HG03159 (cell line): ENCODE data around the gene CSTB.

Source experiments
- ATAC-seq: cut with Tn5 transposase; IDR thresholded peaks from one replicate; pipeline ENCODE4 v1.9.1; 2021; ENCODE audit warnings: mild to moderate bottlenecking, moderate library complexity; ENCODE audit not compliant: unreplicated experiment

CSTB gene

GRCh38 chr21:43811262-43812105, 35.4 kb upstream of the CSTB start:
- ATAC-seq = no peak

GRCh38 chr21:43810505-43811261, 34.6 kb upstream of the CSTB start:
- ATAC-seq = peak; percentile 51

- ATAC-seq = no peak
Observed at GRCh38 chr21:43809853-43810504, 33.9 kb upstream of the CSTB start.

- no peak for ATAC-seq
Observed at GRCh38 chr21:43809346-43809799, 33.3 kb upstream of the CSTB start.

DNA sequence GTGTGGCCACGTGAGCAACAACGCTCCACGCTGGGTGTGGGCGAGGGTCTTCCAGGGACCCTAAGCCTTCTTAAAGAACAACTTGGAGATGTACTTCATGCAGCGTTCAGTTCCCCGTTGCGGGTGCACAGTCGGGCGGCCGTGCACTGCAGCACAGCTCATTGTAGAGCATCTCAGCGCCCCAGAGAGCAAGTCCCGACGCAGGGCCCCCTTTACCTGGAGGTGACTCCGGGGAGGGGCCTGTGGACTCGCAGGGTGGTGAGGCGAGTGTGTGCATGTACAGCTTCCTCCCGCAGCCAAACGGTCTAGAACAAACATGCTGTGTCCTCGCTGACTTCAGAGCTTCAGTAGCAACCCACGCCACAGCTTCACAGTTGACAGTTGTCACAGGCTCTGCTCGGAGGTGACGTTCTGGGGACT, 32.7 kb upstream of the CSTB start:
- no peak for ATAC-seq

GRCh38 chr21:43808367-43808766, 32.3 kb upstream of the CSTB start:
- ATAC-seq = no peak

- no peak for ATAC-seq
Observed at GRCh38 chr21:43806017-43806710, 30.1 kb upstream of the CSTB start.

DNA sequence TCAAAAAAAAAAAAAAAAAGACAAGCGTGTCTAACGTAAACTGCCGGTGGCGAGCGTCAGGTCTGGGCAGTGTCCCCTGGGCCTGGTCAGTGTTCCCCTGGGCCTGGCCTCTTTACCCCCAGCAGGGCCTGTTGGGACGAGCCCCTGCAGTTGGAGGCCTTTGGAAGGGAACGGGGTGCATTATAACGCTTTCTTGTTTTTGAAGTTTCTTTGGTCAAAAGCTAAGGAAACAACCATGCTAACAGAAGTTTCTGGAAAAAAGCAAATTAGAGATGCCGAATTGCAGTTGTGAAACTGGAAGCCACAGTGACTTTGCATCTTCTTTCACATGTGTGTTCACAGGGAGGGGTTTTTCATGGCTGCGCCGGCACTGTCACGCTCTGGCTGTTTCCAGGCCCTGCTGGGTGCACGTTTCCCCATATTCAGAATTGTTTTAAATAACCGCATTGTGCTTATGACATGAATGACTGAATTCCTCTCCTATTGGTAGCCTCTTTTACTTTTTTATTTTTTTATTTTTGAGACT, 29.2 kb upstream of the CSTB start:
- ATAC-seq = peak; percentile 84

DNA sequence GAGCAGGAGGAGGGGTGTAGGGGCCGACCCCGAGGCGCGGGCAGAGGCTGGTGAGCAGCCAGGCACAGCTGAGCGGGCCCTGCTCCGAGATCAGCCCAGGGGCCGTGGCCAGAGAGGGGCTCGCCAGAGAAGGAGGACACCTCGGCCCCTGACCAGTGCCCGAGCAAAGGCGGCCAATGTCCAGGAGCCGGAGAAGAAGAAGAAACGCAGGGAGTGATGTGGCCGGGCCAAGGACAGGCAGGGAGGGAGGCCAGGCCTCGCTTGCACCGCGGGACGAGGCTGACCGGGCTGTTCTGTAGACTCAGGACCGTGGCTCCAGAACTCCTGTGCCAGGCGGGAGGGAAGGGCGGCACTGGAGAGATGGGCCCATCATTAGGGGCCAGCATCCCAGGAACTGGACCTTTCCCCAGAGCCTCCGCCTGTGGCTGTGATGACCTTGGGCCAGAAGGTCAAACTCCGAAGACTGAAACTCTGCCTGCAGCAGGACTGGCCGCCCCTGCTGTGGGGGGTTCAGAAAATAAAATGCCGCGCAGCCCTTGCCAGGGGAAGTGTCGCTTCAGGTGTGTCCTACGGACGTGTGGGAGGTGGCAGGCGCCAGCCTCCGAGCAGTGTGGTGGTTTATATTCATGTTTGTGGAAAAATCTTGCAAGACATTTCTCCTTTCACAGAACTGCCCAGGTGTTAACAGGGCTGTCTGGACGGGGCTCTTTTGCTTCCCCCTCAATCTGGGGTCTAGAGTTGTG, 27.6 kb upstream of the CSTB start:
- ATAC-seq = no peak

DNA sequence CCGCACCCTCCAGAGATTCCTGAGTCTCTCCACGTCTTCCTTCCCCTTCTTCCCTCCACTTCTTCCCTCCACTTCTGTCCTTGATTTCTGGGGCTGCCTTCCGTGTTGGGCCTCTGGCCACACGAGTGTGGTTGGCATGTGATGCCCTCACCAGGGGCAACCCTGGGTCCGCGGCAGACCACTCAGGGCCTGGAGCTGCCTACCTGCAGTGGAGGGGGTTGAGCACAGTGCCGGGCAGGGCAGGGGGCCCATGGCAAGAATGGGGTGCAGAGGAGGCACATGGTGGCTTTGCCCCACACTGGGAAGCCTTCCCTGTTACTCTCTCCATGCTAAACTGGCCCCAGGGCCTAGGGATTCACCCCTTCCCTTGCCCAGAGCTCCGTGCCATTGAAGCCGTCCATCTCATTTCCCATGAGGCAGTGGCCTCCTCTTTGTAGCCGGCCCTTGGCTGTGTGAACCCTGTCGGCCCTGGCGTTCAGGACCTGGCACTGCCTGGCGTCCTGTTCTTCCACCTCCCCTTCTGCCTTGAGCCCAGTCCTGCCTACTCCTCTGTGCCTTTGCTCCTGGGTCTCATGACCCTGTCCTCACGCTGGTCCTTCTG, 26.7 kb upstream of the CSTB start:
- no peak for ATAC-seq

- ATAC-seq = no peak
Observed at GRCh38 chr21:43801006-43801783, 25.1 kb upstream of the CSTB start.

GRCh38 chr21:43800566-43800965, 24.5 kb upstream of the CSTB start:
- no peak for ATAC-seq

DNA sequence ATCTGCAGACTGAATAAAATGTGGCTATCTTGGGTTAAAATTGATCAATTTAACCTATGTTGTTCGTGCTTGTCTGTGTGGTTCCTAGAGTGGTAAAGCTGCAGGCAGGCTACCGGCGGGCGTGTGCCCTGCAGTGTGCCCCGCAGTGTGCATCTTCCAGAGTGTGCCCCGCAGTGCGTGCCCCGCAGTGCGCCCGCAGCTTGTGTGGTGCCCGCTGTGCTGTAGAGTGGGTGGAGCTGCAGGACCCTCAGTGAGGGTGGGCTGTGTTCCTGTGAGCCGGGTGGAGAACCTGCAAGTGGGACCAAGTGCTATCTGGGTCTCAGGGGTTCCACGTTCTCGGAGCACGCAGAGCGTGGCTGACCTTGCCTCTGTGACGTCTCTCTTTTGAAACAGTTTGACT, 24.0 kb upstream of the CSTB start:
- ATAC-seq = no peak

GRCh38 chr21:43799301-43799840, 23.3 kb upstream of the CSTB start:
- ATAC-seq = no peak

- no peak for ATAC-seq
Observed at GRCh38 chr21:43797925-43798715, 22.0 kb upstream of the CSTB start.

DNA sequence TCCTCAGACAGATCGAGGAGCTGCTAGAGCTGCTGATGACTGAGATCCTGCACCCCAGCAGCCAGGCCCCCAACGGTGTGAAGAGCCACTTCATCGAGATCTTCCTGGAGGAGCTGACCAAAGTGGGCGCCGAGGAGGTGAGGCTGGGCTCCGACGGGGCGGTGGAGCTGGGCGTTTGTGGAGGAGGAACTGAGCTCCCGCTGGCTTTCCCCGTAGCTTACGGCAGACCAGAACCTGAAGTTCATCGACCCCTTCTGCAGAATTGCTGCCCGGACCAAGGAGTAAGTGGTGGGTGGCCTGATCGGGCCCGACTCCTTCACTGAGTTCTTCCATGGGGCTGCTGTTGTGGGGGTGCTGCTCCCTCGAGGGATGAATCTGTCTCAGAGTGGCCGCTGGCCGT, 21.3 kb upstream of the CSTB start:
- no peak for ATAC-seq

- no peak for ATAC-seq
Observed at GRCh38 chr21:43794857-43795256, 18.7 kb upstream of the CSTB start.

DNA sequence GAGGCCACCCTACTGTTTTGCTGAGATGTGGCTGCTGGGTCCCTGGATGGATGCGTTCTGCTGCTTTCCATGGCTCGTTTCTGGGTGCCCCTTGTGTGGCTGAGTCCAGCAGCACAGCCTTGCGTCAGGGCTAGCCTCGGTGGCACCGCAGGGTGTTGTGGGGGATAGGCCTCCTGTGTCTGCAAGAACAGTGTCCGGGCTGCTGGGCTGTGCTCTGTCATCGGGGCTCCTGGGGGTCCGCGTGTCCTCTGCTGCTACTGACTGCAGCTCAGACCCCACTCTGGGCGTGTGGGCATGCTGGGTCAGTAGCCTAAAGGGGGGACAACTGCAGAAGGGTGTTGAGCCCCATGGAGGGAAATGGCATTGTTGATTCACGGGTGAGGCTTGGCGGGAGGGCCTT, 18.2 kb upstream of the CSTB start:
- no peak for ATAC-seq
